Measurements from ENCODE around the gene ACOX3. TPM values are rescaled to one million over a fixed set of nuclear protein-coding genes. Genes with fewer than 3 reads are reported as not detected.

Gene ACOX3
- polyA plus RNA-seq, 1 donor (not counting 4 experiments of a cell fraction or from before 2014, with no cell fraction given): 6.7 TPM

- no peak overlapping the region for H3K9ac ChIP-seq (ENCODE audit: control insufficient read depth, extremely low read depth, insufficient read depth, low read length)
- H3K27me3 ChIP-seq (ENCODE audit: control insufficient read depth, extremely low read depth, insufficient read depth, low read length): no peaks in the 10 kb centered on the region
- no peak overlapping the region for H3K27ac ChIP-seq (ENCODE audit: control insufficient read depth, insufficient read depth, low read length)
- no peak for FAIRE-seq
- dilution Hi-C loops (cut with MboI; ENCODE audit: extremely low pct_ligation_motif_present, low sequenced_read_pairs): no loop called here
- DNase-seq (ENCODE audit: low read depth, low spot score): no peak
- no peak overlapping the region for H2AFZ ChIP-seq (ENCODE audit: control insufficient read depth, low read length)
- no peaks in the 10 kb centered on the region for H4K20me1 ChIP-seq (ENCODE audit: control insufficient read depth, extremely low read depth, insufficient read depth, low read length)
- H3K36me3 ChIP-seq (ENCODE audit: control insufficient read depth in 2 of 2, extremely low read depth in 1 of 2, insufficient read depth in 2 of 2, low read length in 2 of 2): peaks cover 0 to 28% of the 10 kb centered on the region in 2 experiments
- no peak overlapping the region for H3K4me2 ChIP-seq (ENCODE audit: control insufficient read depth, extremely low read depth, insufficient read depth, low read depth, low read length)
- H3K4me3 ChIP-seq (ENCODE audit: control insufficient read depth in 2 of 3, extremely low read depth in 1 of 3, insufficient read depth in 2 of 3, low read depth in 1 of 3, low read length in 3 of 3): no peak overlapping the region
- H3K79me2 ChIP-seq (ENCODE audit: control insufficient read depth, insufficient read depth, low read length): no peaks in the 10 kb centered on the region
- TF ChIP-seq EZH2 (IDR thresholded peaks at IDR 0.05; ENCODE audit: low read length) (no peak), CTCF (optimal IDR thresholded peaks at IDR 0.05 in 1 of 3, IDR thresholded peaks at IDR 0.05 in 1 of 3, conservative IDR thresholded peaks at IDR 0.05 in 1 of 3; ENCODE audit: extremely low read depth in 1 of 3, insufficient read depth in 2 of 3, low read length in 3 of 3) (no peak)
- no peaks in the 10 kb centered on the region for H3K4me1 ChIP-seq (ENCODE audit: control insufficient read depth, extremely low read depth, insufficient read depth, low read length)
- H3K9me3 ChIP-seq (ENCODE audit: control insufficient read depth, low read depth, low read length): no peaks in the 10 kb centered on the region
- H3K9me1 ChIP-seq (ENCODE audit: control insufficient read depth, extremely low read depth, insufficient read depth, low read length): no peaks in the 10 kb centered on the region
These were observed 48.6 kb downstream of the ACOX3 start for GRCh38 chr4:8391972-8392371.

GRCh38 chr4:8391071-8391470, 49.5 kb downstream of the ACOX3 start:
- TF ChIP-seq CTCF (optimal IDR thresholded peaks at IDR 0.05 in 1 of 3, IDR thresholded peaks at IDR 0.05 in 1 of 3, conservative IDR thresholded peaks at IDR 0.05 in 1 of 3; ENCODE audit: extremely low read depth in 1 of 3, insufficient read depth in 2 of 3, low read length in 3 of 3) (no peak), EZH2 (IDR thresholded peaks at IDR 0.05; ENCODE audit: low read length) (no peak)
- DNase-seq (ENCODE audit: low read depth, low spot score) (no peak), FAIRE-seq (no peak)
- Histone ChIP-seq H3K27ac (ENCODE audit: control insufficient read depth, insufficient read depth, low read length) (no peak overlapping the region), H2AFZ (ENCODE audit: control insufficient read depth, low read length) (no peak overlapping the region), H3K4me2 (ENCODE audit: control insufficient read depth, extremely low read depth, insufficient read depth, low read depth, low read length) (no peak overlapping the region), H3K79me2 (ENCODE audit: control insufficient read depth, insufficient read depth, low read length) (no peaks in the 10 kb centered on the region), H3K9me3 (ENCODE audit: control insufficient read depth, low read depth, low read length) (no peaks in the 10 kb centered on the region), H3K36me3 (ENCODE audit: control insufficient read depth in 2 of 2, extremely low read depth in 1 of 2, insufficient read depth in 2 of 2, low read length in 2 of 2) (peaks cover 0 to 29% of the 10 kb centered on the region in 2 experiments), H3K27me3 (ENCODE audit: control insufficient read depth, extremely low read depth, insufficient read depth, low read length) (no peaks in the 10 kb centered on the region), H3K4me3 (ENCODE audit: control insufficient read depth in 2 of 3, extremely low read depth in 1 of 3, insufficient read depth in 2 of 3, low read depth in 1 of 3, low read length in 3 of 3) (no peak overlapping the region), H3K9ac (ENCODE audit: control insufficient read depth, extremely low read depth, insufficient read depth, low read length) (no peak overlapping the region), H4K20me1 (ENCODE audit: control insufficient read depth, extremely low read depth, insufficient read depth, low read length) (no peaks in the 10 kb centered on the region), H3K9me1 (ENCODE audit: control insufficient read depth, extremely low read depth, insufficient read depth, low read length) (no peaks in the 10 kb centered on the region), H3K4me1 (ENCODE audit: control insufficient read depth, extremely low read depth, insufficient read depth, low read length) (no peaks in the 10 kb centered on the region)
- dilution Hi-C loops (cut with MboI; ENCODE audit: extremely low pct_ligation_motif_present, low sequenced_read_pairs): no loop called here

Measured in keratinocyte (primary cell).